SK-N-MC (cell line): ENCODE data around the gene NANOS3.
"Not testable (repeated sequence)": the region's sequence is repeated elsewhere in the genome, so short reads cannot be mapped to it uniquely, and the experiment has no call there.

Experiments used
- DNase-seq: peaks from one replicate; pipeline ENCODE4 v3.0.0-alpha.2; 2011; ENCODE audit warnings: low read depth, low spot score
- H3K27ac ChIP-seq: fragments of 200-600 bp; sonication (generic); 2 replicates; pipeline ENCODE4 v1.5.1; 2016; ENCODE audit warnings: mixed run types
- H3K36me3 ChIP-seq: fragments of 200-600 bp; sonication (generic); 2 replicates; pipeline ENCODE4 v1.6.1; 2017; ENCODE audit warnings: antibody characterized with exemption, low read length, mixed read lengths; ENCODE audit not compliant: insufficient read depth
- H3K4me3 ChIP-seq: fragments of 200-600 bp; sonication (generic); 2 replicates; pipeline ENCODE4 v1.5.1; 2016
- H3K9ac ChIP-seq: fragments of 200-600 bp; sonication (generic); 2 replicates; pipeline ENCODE4 v1.8.0; 2017; ENCODE audit warnings: mixed run types, mixed read lengths; ENCODE audit not compliant: insufficient read length
- H3K9me3 ChIP-seq: fragments of 200-600 bp; sonication (generic); 2 replicates; pipeline ENCODE4 v1.6.1; 2017; ENCODE audit warnings: low read depth, mild to moderate bottlenecking, antibody characterized with exemption, low read length, moderate library complexity, mixed read lengths
- EZH2 ChIP-seq: fragments of 200-600 bp; sonication (generic); IDR thresholded peaks from one replicate; pipeline ENCODE4 v1.6.1; 2017; ENCODE audit warnings: antibody characterized with exemption
- FOXP2 ChIP-seq: optimal IDR thresholded peaks from 2 replicates; pipeline ENCODE3; 2011; ENCODE audit warnings: mild to moderate bottlenecking, moderate library complexity; ENCODE audit not compliant: insufficient read depth; ENCODE audit errors: extremely low read length, control extremely low read depth
- POLR2AphosphoS5 ChIP-seq: IDR thresholded peaks from 2 replicates; pipeline ENCODE4 v1.6.1; 2012; ENCODE audit warnings: mild to moderate bottlenecking, low read depth, low read length, borderline replicate concordance

Gene NANOS3

DNA sequence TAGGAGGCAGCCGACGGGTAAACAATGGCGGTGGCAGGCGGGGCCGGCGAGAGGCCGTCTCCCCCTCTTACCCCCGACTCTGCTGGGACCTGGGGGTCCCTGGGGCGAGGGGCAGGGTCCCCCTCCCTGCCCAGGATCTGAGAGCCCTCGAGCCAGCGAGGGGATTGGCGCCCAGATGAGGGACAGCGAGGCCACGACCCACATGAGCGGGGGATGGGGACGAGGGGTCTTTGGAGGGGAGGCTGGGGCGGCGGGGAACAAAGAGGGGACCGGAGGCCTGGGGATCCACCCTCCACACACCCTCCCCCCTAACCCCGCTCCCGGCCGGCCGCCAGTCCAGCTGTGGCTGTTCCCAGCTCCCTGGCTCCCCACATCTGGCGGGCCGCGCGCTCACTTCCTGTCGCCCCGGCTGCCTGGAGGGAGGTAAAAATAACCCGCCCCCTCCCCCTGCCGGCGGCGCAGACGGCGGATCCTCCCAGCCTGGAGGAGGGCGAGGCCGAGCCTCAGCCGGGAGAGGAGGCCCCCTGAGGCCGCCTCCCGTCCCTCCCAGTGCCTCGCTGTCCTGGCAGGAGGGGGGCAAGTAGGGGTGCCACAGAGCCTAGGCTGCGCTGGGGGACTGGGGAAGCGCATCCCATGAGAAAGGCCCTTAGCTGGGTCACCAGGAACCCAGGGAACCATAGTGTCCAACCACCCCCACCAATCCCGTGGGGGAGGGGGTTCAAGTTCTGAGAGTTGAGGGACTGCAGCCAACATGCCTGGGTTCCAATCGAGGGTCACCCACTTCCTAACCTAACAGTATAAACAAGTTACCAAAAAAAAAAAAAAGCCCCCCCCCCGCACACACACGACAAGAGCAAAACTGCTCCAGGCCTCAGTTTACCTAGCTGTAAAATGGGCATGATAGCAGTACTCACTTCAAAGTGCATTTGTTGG is 29.3 kb upstream of the NANOS3 start:
- no peaks in the 10 kb centered on the region for H3K9me3 ChIP-seq
- peak overlapping the region; percentile 93 for H3K9ac ChIP-seq
- DNase-seq = no peak
- peak; percentile 91 for TF ChIP-seq FOXP2
- no peak; the same call in none of the 2 replicates for TF ChIP-seq POLR2AphosphoS5
- TF ChIP-seq EZH2 = no peak
- H3K4me3 ChIP-seq = peak overlapping the region; percentile 82
- H3K27ac ChIP-seq = peak overlapping the region; percentile 99
- H3K36me3 ChIP-seq = no peaks in the 10 kb centered on the region

DNA sequence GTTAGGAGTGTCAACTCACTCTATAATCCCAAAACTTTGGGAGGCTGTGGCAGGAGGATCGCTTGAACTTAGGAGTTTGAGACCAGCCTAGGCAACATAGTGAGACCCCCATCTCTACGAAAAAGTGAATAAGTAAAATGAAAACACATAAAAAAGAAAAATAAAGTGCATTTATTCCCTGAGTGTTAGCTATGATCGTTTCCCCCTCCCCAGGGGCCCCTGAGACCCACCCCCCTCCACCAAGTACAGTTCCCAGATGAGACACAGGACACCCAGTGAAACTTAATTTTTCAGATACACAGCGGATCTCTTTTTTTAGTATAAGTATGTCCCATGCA is 28.6 kb upstream of the NANOS3 start:
- Histone ChIP-seq H3K9ac (no peak overlapping the region), H3K9me3 (no peaks in the 10 kb centered on the region), H3K4me3 (no peak overlapping the region; the same call in 1 of the 2 replicates), H3K27ac (peak overlapping the region; percentile 99), H3K36me3 (no peaks in the 10 kb centered on the region)
- DNase-seq = no peak
- no peak for TF ChIP-seq POLR2AphosphoS5
- no peak for TF ChIP-seq EZH2
- no peak for TF ChIP-seq FOXP2

GRCh38 chr19:13848798-13849676 is 27.9 kb upstream of the NANOS3 start:
- Histone ChIP-seq H3K4me3 (no peak overlapping the region), H3K36me3 (no peaks in the 10 kb centered on the region), H3K9ac (no peak overlapping the region), H3K27ac (peak overlapping the region; percentile 35; the same call in 1 of the 2 replicates), H3K9me3 (no peaks in the 10 kb centered on the region)
- DNase-seq = no peak
- TF ChIP-seq FOXP2 = no peak
- no peak for TF ChIP-seq EZH2
- TF ChIP-seq POLR2AphosphoS5 = no peak

DNA sequence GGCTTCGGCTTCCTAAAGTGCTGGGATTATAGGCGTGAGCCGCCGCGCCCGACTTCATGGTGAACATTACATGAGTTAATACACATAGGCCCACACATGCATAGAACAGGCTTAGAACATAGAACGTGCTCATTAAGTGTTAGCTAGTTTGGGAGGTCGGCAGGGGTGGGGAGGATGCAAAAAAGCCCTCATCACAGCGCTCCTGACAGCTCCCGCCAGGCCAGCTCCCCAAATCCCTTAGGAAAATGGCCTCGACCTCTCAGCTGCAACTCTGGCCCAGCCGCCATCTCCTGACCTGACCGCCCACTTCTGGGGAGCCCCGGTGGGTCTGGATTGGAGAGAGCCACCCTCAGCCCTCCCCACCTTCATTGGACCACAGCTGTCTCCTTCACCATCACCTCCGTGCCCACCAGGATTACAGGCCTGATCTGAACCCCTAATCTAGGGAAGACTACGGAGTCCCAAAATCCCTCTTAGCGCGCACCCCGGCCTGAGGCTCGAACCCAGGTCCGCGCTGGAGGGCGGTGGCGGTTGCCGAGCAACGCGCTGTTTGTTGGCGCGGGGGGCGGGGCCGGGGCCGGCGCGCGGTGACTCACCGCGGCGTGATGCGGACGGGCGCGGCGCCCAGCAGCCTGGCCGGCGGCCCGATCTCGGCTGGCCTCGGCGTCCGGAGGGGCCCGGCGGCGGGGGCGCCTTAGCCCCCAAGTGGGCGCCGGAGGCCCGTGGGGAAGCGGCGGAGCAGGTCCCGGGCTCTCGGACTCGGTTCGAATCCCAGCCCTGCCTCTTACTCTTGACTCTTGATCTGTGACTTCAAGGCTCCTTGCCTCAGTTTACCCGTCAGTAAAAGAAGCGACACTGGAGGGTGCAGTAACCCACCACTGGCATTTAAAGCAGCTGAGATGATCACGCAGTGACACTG is 26.7 kb upstream of the NANOS3 start:
- Histone ChIP-seq H3K4me3 (no peak overlapping the region), H3K9me3 (no peaks in the 10 kb centered on the region), H3K9ac (no peak overlapping the region), H3K27ac (peak overlapping the region; percentile 84), H3K36me3 (no peaks in the 10 kb centered on the region)
- TF ChIP-seq EZH2 (no peak), POLR2AphosphoS5 (no peak), FOXP2 (no peak)
- no peak for DNase-seq

GRCh38 chr19:13850910-13851733 is 25.8 kb upstream of the NANOS3 start:
- no peaks in the 10 kb centered on the region for H3K9me3 ChIP-seq
- H3K36me3 ChIP-seq = no peaks in the 10 kb centered on the region
- TF ChIP-seq FOXP2 (no peak), POLR2AphosphoS5 (no peak)
- H3K27ac ChIP-seq = peak overlapping the region; percentile 84
- no peak overlapping the region for H3K4me3 ChIP-seq
- H3K9ac ChIP-seq = peak overlapping the region; percentile 9
- no peak for DNase-seq

GRCh38 chr19:13851734-13852114 is 25.2 kb upstream of the NANOS3 start:
- not testable (repeated sequence) for H3K4me3 ChIP-seq, H3K9ac ChIP-seq, DNase-seq, H3K9me3 ChIP-seq, H3K36me3 ChIP-seq
- peak overlapping the region; percentile 84 for H3K27ac ChIP-seq

- H3K36me3 ChIP-seq, H3K9ac ChIP-seq, H3K27ac ChIP-seq, H3K4me3 ChIP-seq, H3K9me3 ChIP-seq, DNase-seq: not testable (repeated sequence)
These were observed 24.7 kb upstream of the NANOS3 start for GRCh38 chr19:13852171-13852707.
